A549 treated with ZK216348 at 1 μM for 4 hours (cell line): ENCODE data around the gene SMARCC1. TPM values are rescaled to one million over a fixed set of nuclear protein-coding genes. Genes with fewer than 3 reads are reported as not detected.

Experiments used
- total RNA-seq: library from RNA; stranded (reverse); fragments of 200-300 nt; extraction: Qiagen RNA extraction; gene quantifications from 5 replicates; pipeline ENCODE4 v1.2.3, GENCODE V29; 2022; ENCODE audit warnings: low read depth

The SMARCC1 gene
- total RNA-seq = 20.7 to 28.9 TPM (median 28.3 TPM) in 5 replicates

GRCh38 chr3:47781685-47782445 is at the start of gene SMARCC1:
TSS of gene SMARCC1 (minus strand) at chr3:47781893. CDS start at chr3:47781797, 96 bp downstream.

GRCh38 chr3:47802734-47803479 is 21.2 kb upstream of the SMARCC1 start, which contains the start of gene DHX30:
TSS of gene DHX30 (plus strand) at chr3:47803138. CDS start at chr3:47810684, 7,546 bp downstream.

GRCh38 chr3:47578691-47579632 is 202.7 kb downstream of the SMARCC1 start, which contains the start of gene CSPG5:
TSS of gene CSPG5 (minus strand) at chr3:47578865. CDS start at chr3:47578693, 172 bp downstream.

Other genes with a start within 250 kb of the SMARCC1 start
- 0.89 to 1.3 TPM (median 1.1 TPM) in 5 replicates for gene CSPG5, start 203.0 kb downstream of the SMARCC1 start, total RNA-seq
- 28.8 to 47.0 TPM (median 46.4 TPM) in 5 replicates for gene DHX30, start 21.2 kb upstream of the SMARCC1 start, total RNA-seq
- gene MAP4, start 234.5 kb upstream of the SMARCC1 start, total RNA-seq = 82.9 to 114 TPM (median 104 TPM) in 5 replicates